ENCODE data around the gene XYLT1. TPM values are rescaled to one million over a fixed set of nuclear protein-coding genes. Genes with fewer than 3 reads are reported as not detected.

XYLT1 gene
- total RNA-seq, 2 experiments from 2014 or later = 5.1 to 6.2 TPM

DNA sequence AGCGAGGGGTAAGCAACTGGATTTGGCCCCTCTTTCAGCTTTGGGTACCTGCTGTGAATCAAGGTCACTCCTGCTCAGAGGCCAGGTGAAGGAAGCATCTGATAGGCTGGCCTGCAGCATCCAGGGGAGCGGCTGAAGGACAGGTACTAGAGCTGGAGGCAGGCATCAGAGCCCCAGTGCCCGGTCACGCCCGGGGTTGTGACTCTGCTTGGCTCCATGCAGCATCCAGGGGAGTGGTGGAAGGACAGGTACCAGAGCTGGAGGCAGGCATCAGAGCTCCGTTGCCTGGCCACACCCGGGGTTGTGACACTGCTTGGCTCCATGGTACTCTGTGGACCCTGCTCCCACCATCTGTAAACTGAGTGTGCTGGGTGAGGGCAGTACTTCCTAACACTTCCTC lies 189.7 kb downstream of the XYLT1 start:
- Mint-ChIP-seq H3K36me3 (ENCODE audit: low read depth) (no peaks in the 10 kb centered on the region), H3K27me3 (no peaks in the 10 kb centered on the region), H3K9me3 (ENCODE audit: low read depth) (no peaks in the 10 kb centered on the region), H3K4me1 (peaks cover 9% of the 10 kb centered on the region), H3K4me3 (no peak overlapping the region), H3K27ac (no peak overlapping the region)
- ChIA-PET POLR2A (no interaction called here), CTCF (interaction anchor here (0.6 kb wide), 1 partner anchor 342 kb away, joined by 4 read pairs; no protein-coding TSS in a partner anchor)
- ATAC-seq = no peak
- no peak for DNase-seq
- intact Hi-C loops (cut with DNase I, micrococcal nuclease) = no loop called here

GRCh38 chr16:17278988-17279387 lies 191.8 kb downstream of the XYLT1 start:
- no peak overlapping the region for H3K4me3 Mint-ChIP-seq
- H3K9me3 Mint-ChIP-seq (ENCODE audit: low read depth) = no peaks in the 10 kb centered on the region
- ChIA-PET POLR2A (no interaction called here), CTCF (interaction anchor here (0.8 to 1.3 kb wide), 2 partner anchors 67 to 149 kb away, joined by 3 to 4 read pairs; no protein-coding TSS in a partner anchor)
- H3K4me1 Mint-ChIP-seq = peaks cover 26% of the 10 kb centered on the region
- DNase-seq = no peak
- H3K27me3 Mint-ChIP-seq = no peaks in the 10 kb centered on the region
- no peak for ATAC-seq
- no peak overlapping the region for H3K27ac Mint-ChIP-seq
- intact Hi-C loops (cut with DNase I, micrococcal nuclease) = no loop called here
- no peaks in the 10 kb centered on the region for H3K36me3 Mint-ChIP-seq (ENCODE audit: low read depth)

- Mint-ChIP-seq H3K4me1 (peaks cover 31% of the 10 kb centered on the region), H3K27ac (no peak overlapping the region), H3K9me3 (ENCODE audit: low read depth) (no peaks in the 10 kb centered on the region), H3K27me3 (no peaks in the 10 kb centered on the region), H3K4me3 (no peak overlapping the region), H3K36me3 (ENCODE audit: low read depth) (no peaks in the 10 kb centered on the region)
- POLR2A ChIA-PET = no interaction called here
- ATAC-seq = no peak
- CTCF ChIA-PET = interaction anchor here (0.8 kb wide), 1 partner anchor 150 kb away, joined by 3 read pairs; no protein-coding TSS in a partner anchor
- intact Hi-C loops (cut with DNase I, micrococcal nuclease) = loop anchor here in 1 of 2 experiments (2.0 kb wide), 1 partner anchor 25 kb away; no protein-coding TSS in a partner anchor
- peak; percentile 20 for DNase-seq
Observed at GRCh38 chr16:17277981-17278381, 192.8 kb downstream of the XYLT1 start.

- DNase-seq = no peak
- CTCF ChIA-PET = no interaction called here
- Mint-ChIP-seq H3K4me3 (no peak overlapping the region), H3K4me1 (peaks cover 42% of the 10 kb centered on the region), H3K36me3 (ENCODE audit: low read depth) (no peaks in the 10 kb centered on the region), H3K27ac (no peak overlapping the region), H3K27me3 (no peaks in the 10 kb centered on the region), H3K9me3 (ENCODE audit: low read depth) (no peaks in the 10 kb centered on the region)
- POLR2A ChIA-PET = interaction anchor here (0.8 kb wide), 1 partner anchor 14 kb away, joined by 3 read pairs; no protein-coding TSS in a partner anchor
- intact Hi-C loops (cut with DNase I, micrococcal nuclease) = loop anchor here in 1 of 2 experiments (2.0 kb wide), 1 partner anchor 24 kb away; no protein-coding TSS in a partner anchor
- no peak for ATAC-seq
Observed at GRCh38 chr16:17276610-17277009, 194.2 kb downstream of the XYLT1 start.

GRCh38 chr16:17276010-17276530 lies 194.7 kb downstream of the XYLT1 start:
- no peak overlapping the region for H3K4me3 Mint-ChIP-seq
- H3K36me3 Mint-ChIP-seq (ENCODE audit: low read depth) = no peaks in the 10 kb centered on the region
- no peaks in the 10 kb centered on the region for H3K27me3 Mint-ChIP-seq
- ATAC-seq (no peak), DNase-seq (no peak)
- intact Hi-C loops (cut with DNase I, micrococcal nuclease) = loop anchor here in 1 of 2 experiments (2.0 kb wide), 1 partner anchor 23 kb away; no protein-coding TSS in a partner anchor
- no peaks in the 10 kb centered on the region for H3K9me3 Mint-ChIP-seq (ENCODE audit: low read depth)
- peaks cover 44% of the 10 kb centered on the region for H3K4me1 Mint-ChIP-seq
- no peak overlapping the region for H3K27ac Mint-ChIP-seq
- ChIA-PET POLR2A (interaction anchor here (0.8 kb wide), 1 partner anchor 13 kb away, joined by 3 read pairs; no protein-coding TSS in a partner anchor), CTCF (interaction anchor here (0.6 kb wide), 1 partner anchor 147 kb away, joined by 3 read pairs; no protein-coding TSS in a partner anchor)

- Mint-ChIP-seq H3K4me3 (no peak overlapping the region), H3K36me3 (ENCODE audit: low read depth) (no peaks in the 10 kb centered on the region), H3K27ac (no peak overlapping the region), H3K4me1 (peaks cover 45% of the 10 kb centered on the region), H3K27me3 (no peaks in the 10 kb centered on the region), H3K9me3 (ENCODE audit: low read depth) (no peaks in the 10 kb centered on the region)
- ATAC-seq = peak; percentile 50
- intact Hi-C loops (cut with DNase I, micrococcal nuclease) = loop anchor here in 1 of 2 experiments (2.0 kb wide), 1 partner anchor 23 kb away; no protein-coding TSS in a partner anchor
- DNase-seq = peak; percentile 30
- ChIA-PET POLR2A (no interaction called here), CTCF (interaction anchor here (0.6 kb wide), 1 partner anchor 147 kb away, joined by 3 read pairs; no protein-coding TSS in a partner anchor)
Observed at GRCh38 chr16:17275076-17276009, 195.4 kb downstream of the XYLT1 start.

- ATAC-seq (peak; percentile 91), DNase-seq (peak; percentile 66)
- Mint-ChIP-seq H3K36me3 (ENCODE audit: low read depth) (no peaks in the 10 kb centered on the region), H3K27me3 (no peaks in the 10 kb centered on the region), H3K27ac (no peak overlapping the region), H3K9me3 (ENCODE audit: low read depth) (no peaks in the 10 kb centered on the region), H3K4me1 (peaks cover 40% of the 10 kb centered on the region), H3K4me3 (no peak overlapping the region)
- ChIA-PET POLR2A (interaction anchor here (1.2 kb wide), 1 partner anchor 190 kb away, joined by 5 read pairs; no protein-coding TSS in a partner anchor), CTCF (interaction anchor here (0.5 to 0.9 kb wide), 2 partner anchors 192 to 519 kb away, joined by 3 read pairs; no protein-coding TSS in a partner anchor)
- intact Hi-C loops (cut with DNase I, micrococcal nuclease) = loop anchor here (2.0 to 5.0 kb wide), 3 partner anchors 89 to 198 kb away; partner anchors contain the start of gene XYLT1 (in 1 of the 2)
Observed at GRCh38 chr16:17273142-17273561, 197.6 kb downstream of the XYLT1 start.

GRCh38 chr16:17272716-17273115 lies 198.0 kb downstream of the XYLT1 start:
- ChIA-PET POLR2A (interaction anchor here (1.2 kb wide), 1 partner anchor 191 kb away, joined by 5 read pairs; no protein-coding TSS in a partner anchor), CTCF (interaction anchor here (0.5 to 0.9 kb wide), 2 partner anchors 192 to 520 kb away, joined by 3 read pairs; no protein-coding TSS in a partner anchor)
- peaks cover 39% of the 10 kb centered on the region for H3K4me1 Mint-ChIP-seq
- DNase-seq (no peak), ATAC-seq (no peak)
- no peaks in the 10 kb centered on the region for H3K27me3 Mint-ChIP-seq
- H3K27ac Mint-ChIP-seq = peak overlapping the region; percentile 39
- no peaks in the 10 kb centered on the region for H3K36me3 Mint-ChIP-seq (ENCODE audit: low read depth)
- H3K4me3 Mint-ChIP-seq = no peak overlapping the region
- H3K9me3 Mint-ChIP-seq (ENCODE audit: low read depth) = no peaks in the 10 kb centered on the region
- intact Hi-C loops (cut with DNase I, micrococcal nuclease) = loop anchor here (2.0 to 5.0 kb wide), 3 partner anchors 90 to 198 kb away; partner anchors contain the start of gene XYLT1 (in 1 of the 2)

GRCh38 chr16:17271687-17272086 lies 199.1 kb downstream of the XYLT1 start:
- ATAC-seq (no peak), DNase-seq (no peak)
- H3K4me3 Mint-ChIP-seq = no peak overlapping the region
- CTCF ChIA-PET = interaction anchor here (0.6 kb wide), 1 partner anchor 391 kb away, joined by 3 read pairs; no protein-coding TSS in a partner anchor
- POLR2A ChIA-PET = no interaction called here
- no peak overlapping the region for H3K27ac Mint-ChIP-seq
- no peaks in the 10 kb centered on the region for H3K27me3 Mint-ChIP-seq
- no peaks in the 10 kb centered on the region for H3K9me3 Mint-ChIP-seq (ENCODE audit: low read depth)
- intact Hi-C loops (cut with DNase I, micrococcal nuclease) = loop anchor here (1.0 to 5.0 kb wide), 4 partner anchors 91 to 199 kb away; partner anchors contain the start of gene XYLT1 (in 1 of the 2)
- peaks cover 39% of the 10 kb centered on the region for H3K4me1 Mint-ChIP-seq
- no peaks in the 10 kb centered on the region for H3K36me3 Mint-ChIP-seq (ENCODE audit: low read depth)

DNA sequence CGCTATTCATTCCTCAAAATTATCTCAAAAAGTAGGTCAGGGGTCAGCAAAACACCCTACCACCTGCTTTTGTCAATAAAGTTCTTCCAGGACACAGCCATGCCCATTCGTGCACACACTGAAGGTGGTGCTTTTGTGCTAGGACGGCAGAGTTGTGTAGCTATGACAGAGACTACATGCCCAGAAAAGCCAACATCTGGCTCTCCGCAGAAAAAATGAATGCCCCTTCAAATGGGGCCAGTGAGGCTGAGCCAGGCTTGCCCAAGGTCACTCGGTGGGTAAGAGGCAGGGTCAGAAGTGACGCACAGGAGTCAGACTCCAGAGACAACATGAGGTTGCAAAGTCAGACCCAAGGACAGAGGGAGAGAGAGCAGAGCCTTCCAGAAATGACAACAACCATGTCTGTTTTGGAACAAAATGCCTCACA lies 200.1 kb downstream of the XYLT1 start:
- Mint-ChIP-seq H3K36me3 (ENCODE audit: low read depth) (no peaks in the 10 kb centered on the region), H3K9me3 (ENCODE audit: low read depth) (no peaks in the 10 kb centered on the region), H3K27ac (no peak overlapping the region), H3K27me3 (no peaks in the 10 kb centered on the region), H3K4me3 (no peak overlapping the region), H3K4me1 (peaks cover 35% of the 10 kb centered on the region)
- ChIA-PET CTCF (interaction anchor here (0.6 kb wide), 1 partner anchor 36 kb away, joined by 3 read pairs; no protein-coding TSS in a partner anchor), POLR2A (no interaction called here)
- intact Hi-C loops (cut with DNase I, micrococcal nuclease) = loop anchor here (1.0 to 5.0 kb wide), 3 partner anchors 92 to 147 kb away; no protein-coding TSS in a partner anchor
- ATAC-seq (no peak), DNase-seq (no peak)

- H3K36me3 Mint-ChIP-seq (ENCODE audit: low read depth) = no peaks in the 10 kb centered on the region
- POLR2A ChIA-PET = no interaction called here
- CTCF ChIA-PET = no interaction called here
Observed at GRCh38 chr16:17270111-17270510, 200.6 kb downstream of the XYLT1 start.

More at GRCh38 chr16:17270111-17270510, 200.6 kb downstream of the XYLT1 start:
- intact Hi-C loops (cut with DNase I, micrococcal nuclease) = loop anchor here (5.0 kb wide), 2 partner anchors 92 to 97 kb away; no protein-coding TSS in a partner anchor
- ATAC-seq (no peak), DNase-seq (no peak)
- Mint-ChIP-seq H3K4me3 (no peak overlapping the region), H3K9me3 (ENCODE audit: low read depth) (no peaks in the 10 kb centered on the region), H3K4me1 (peaks cover 29% of the 10 kb centered on the region), H3K27me3 (no peaks in the 10 kb centered on the region), H3K27ac (no peak overlapping the region)
